ENCODE measurements around the gene NCDN.

The NCDN gene

DNA sequence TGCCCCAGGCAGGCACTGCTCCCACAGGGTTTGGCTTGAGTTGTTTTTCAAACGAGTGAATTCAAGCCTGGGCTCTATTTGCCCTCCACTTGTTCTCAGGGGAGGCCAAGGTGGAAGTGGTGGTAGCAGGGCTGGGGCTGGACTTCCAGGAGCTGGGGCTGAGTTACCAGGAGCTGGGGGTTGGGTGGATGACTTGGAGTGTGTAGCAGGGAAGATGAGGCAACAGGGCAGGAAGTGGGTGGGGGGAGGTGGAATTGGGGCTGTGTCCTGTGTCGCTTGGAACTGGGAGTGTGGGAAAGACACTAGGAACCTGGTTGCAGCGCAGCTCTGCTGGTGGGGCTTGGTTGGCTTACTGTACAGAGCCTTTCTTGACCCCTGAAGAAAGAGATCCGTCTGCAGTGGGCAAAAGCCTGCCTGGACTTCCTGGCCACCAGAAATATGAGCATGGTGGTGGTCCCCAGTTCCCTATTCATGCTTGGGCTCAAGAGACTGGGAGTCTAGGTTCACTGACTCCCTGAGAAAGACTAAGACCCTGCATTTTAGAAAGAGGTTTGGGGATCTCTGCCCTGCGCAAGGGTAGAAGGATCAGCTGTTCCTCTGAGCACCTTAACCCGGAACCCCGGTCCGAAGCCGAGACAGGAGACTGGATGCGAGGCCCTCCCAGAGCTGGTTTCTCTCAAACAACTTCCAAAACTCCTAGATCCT lies 18.6 kb downstream of the NCDN start:
- TF ChIP-seq FOXP2 (optimal IDR thresholded peaks at IDR 0.05; ENCODE audit: borderline replicate concordance, extremely low read depth, extremely low read length, insufficient read depth) (no peak), SIN3A (IDR thresholded peaks at IDR 0.05; ENCODE audit: borderline replicate concordance, insufficient read depth, low read length) (no peak), POLR2AphosphoS5 (IDR thresholded peaks at IDR 0.05; ENCODE audit: low read depth, low read length) (no peak)
- TF ChIP-seq, protein P1, sequence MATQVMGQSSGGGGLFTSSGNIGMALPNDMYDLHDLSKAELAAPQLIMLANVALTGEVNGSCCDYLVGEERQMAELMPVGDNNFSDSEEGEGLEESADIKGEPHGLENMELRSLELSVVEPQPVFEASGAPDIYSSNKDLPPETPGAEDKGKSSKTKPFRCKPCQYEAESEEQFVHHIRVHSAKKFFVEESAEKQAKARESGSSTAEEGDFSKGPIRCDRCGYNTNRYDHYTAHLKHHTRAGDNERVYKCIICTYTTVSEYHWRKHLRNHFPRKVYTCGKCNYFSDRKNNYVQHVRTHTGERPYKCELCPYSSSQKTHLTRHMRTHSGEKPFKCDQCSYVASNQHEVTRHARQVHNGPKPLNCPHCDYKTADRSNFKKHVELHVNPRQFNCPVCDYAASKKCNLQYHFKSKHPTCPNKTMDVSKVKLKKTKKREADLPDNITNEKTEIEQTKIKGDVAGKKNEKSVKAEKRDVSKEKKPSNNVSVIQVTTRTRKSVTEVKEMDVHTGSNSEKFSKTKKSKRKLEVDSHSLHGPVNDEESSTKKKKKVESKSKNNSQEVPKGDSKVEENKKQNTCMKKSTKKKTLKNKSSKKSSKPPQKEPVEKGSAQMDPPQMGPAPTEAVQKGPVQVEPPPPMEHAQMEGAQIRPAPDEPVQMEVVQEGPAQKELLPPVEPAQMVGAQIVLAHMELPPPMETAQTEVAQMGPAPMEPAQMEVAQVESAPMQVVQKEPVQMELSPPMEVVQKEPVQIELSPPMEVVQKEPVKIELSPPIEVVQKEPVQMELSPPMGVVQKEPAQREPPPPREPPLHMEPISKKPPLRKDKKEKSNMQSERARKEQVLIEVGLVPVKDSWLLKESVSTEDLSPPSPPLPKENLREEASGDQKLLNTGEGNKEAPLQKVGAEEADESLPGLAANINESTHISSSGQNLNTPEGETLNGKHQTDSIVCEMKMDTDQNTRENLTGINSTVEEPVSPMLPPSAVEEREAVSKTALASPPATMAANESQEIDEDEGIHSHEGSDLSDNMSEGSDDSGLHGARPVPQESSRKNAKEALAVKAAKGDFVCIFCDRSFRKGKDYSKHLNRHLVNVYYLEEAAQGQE (IDR thresholded peaks at IDR 0.05; ENCODE audit: insufficient read depth in 1 of 2, low read depth in 2 of 2, low read length in 2 of 2), result no peak

DNA sequence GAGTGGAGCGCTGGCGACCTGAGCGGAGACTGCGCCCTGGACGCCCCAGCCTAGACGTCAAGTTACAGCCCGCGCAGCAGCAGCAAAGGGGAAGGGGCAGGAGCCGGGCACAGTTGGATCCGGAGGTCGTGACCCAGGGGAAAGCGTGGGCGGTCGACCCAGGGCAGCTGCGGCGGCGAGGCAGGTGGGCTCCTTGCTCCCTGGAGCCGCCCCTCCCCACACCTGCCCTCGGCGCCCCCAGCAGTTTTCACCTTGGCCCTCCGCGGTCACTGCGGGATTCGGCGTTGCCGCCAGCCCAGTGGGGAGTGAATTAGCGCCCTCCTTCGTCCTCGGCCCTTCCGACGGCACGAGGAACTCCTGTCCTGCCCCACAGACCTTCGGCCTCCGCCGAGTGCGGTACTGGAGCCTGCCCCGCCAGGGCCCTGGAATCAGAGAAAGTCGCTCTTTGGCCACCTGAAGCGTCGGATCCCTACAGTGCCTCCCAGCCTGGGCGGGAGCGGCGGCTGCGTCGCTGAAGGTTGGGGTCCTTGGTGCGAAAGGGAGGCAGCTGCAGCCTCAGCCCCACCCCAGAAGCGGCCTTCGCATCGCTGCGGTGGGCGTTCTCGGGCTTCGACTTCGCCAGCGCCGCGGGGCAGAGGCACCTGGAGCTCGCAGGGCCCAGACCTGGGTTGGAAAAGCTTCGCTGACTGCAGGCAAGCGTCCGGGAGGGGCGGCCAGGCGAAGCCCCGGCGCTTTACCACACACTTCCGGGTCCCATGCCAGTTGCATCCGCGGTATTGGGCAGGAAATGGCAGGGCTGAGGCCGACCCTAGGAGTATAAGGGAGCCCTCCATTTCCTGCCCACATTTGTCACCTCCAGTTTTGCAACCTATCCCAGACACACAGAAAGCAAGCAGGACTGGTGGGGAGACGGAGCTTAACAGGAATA lies 19.7 kb downstream of the NCDN start:
- TF ChIP-seq TAF1 (IDR thresholded peaks at IDR 0.05; ENCODE audit: borderline replicate concordance, insufficient read depth, low read length) (no peak), FOXP2 (optimal IDR thresholded peaks at IDR 0.05; ENCODE audit: borderline replicate concordance, extremely low read depth, extremely low read length, insufficient read depth) (no peak), POLR2AphosphoS5 (IDR thresholded peaks at IDR 0.05; ENCODE audit: low read depth, low read length) (no peak), SIN3A (IDR thresholded peaks at IDR 0.05; ENCODE audit: borderline replicate concordance, insufficient read depth, low read length) (no peak)
- TF ChIP-seq, protein P1 (IDR thresholded peaks at IDR 0.05; ENCODE audit: insufficient read depth in 1 of 2, low read depth in 2 of 2, low read length in 2 of 2), result no peak

DNA sequence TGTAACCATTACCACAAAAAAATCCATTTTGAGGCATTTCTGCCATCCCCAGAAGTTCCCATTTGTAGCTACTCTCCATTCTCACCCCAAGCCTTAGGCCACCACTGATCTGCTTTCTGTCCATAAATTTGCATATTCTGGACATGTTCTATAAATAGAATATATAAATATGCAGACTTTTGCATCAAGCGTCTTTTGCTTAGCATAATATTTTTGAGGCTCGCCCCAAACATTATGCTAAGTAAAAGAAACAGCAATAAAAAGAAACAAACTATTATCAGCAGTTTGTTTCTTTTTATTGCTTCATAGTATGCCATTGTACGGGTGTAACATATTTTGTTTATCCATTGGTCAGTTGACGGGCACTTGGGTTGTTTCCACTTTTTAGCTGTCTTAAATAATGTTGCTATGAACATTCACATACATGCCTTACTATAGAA lies 23.4 kb downstream of the NCDN start:
- TF ChIP-seq TAF1 (IDR thresholded peaks at IDR 0.05; ENCODE audit: borderline replicate concordance, insufficient read depth, low read length), result no peak
- no peak for TF ChIP-seq FOXP2 (optimal IDR thresholded peaks at IDR 0.05; ENCODE audit: borderline replicate concordance, extremely low read depth, extremely low read length, insufficient read depth)
- TF ChIP-seq SIN3A (IDR thresholded peaks at IDR 0.05; ENCODE audit: borderline replicate concordance, insufficient read depth, low read length), result no peak
- TF ChIP-seq, protein P1 (IDR thresholded peaks at IDR 0.05; ENCODE audit: insufficient read depth in 1 of 2, low read depth in 2 of 2, low read length in 2 of 2), result no peak
- TF ChIP-seq POLR2AphosphoS5 (IDR thresholded peaks at IDR 0.05; ENCODE audit: low read depth, low read length), result no peak

DNA sequence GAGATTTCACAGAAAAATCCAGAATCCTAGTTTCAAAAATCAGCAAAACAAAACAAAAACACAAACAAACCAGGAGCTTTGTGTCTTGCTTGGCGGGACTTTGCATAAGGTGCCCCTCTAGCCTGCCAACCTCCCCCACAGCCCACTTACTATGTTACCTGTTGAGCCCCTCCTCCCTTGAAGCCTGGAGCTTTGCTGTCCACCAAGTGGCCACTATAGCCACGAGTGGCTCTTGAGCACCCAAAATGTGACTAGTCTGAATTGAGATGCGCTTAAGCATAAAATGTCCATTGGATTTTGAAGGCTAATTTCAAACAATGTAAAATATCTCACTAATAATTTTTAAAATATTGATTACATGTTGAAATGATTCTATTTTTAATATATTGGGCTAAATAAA lies 27.7 kb downstream of the NCDN start:
- TF ChIP-seq TAF1 (IDR thresholded peaks at IDR 0.05; ENCODE audit: borderline replicate concordance, insufficient read depth, low read length), result no peak
- TF ChIP-seq FOXP2 (optimal IDR thresholded peaks at IDR 0.05; ENCODE audit: borderline replicate concordance, extremely low read depth, extremely low read length, insufficient read depth), result no peak
- TF ChIP-seq, protein P1 (IDR thresholded peaks at IDR 0.05; ENCODE audit: insufficient read depth in 1 of 2, low read depth in 2 of 2, low read length in 2 of 2), result no peak
- TF ChIP-seq SIN3A (IDR thresholded peaks at IDR 0.05; ENCODE audit: borderline replicate concordance, insufficient read depth, low read length), result no peak
- no peak for TF ChIP-seq POLR2AphosphoS5 (IDR thresholded peaks at IDR 0.05; ENCODE audit: low read depth, low read length)
